22Rv1 (cell line): Measurements from ENCODE around the gene MAEA.

ENCODE experiments used
- CTCF ChIP-seq: fragments of 450-650 bp; IDR thresholded peaks from 2 replicates; pipeline ENCODE4 v1.5.1; 2017; ENCODE audit warnings: mild to moderate bottlenecking
- ZFX ChIP-seq: fragments of 450-650 bp; IDR thresholded peaks from 2 replicates; pipeline ENCODE4 v1.6.1; 2017; ENCODE audit warnings: antibody characterized with exemption, borderline replicate concordance

- TF ChIP-seq CTCF (no peak), ZFX (no peak)
Measured at GRCh38 chr4:1258457-1258856, 31.2 kb upstream of the MAEA start.
